CD4-positive, alpha-beta memory T cell (primary cell): Measurements from ENCODE around the gene RAB26. TPM values are rescaled to one million over a fixed set of nuclear protein-coding genes. Genes with fewer than 3 reads are reported as not detected.
A peak's percentile ranks its signal among the peaks of the same experiment; 100 is the strongest.

Experiments
- CTCF ChIA-PET: fragments of 350-600 bp; sonication (Branson Sonifier 250); formaldehyde crosslinking; loops from one replicate; lab custom pipeline; 2021; ENCODE audit warnings: inconsistent platforms; ENCODE audit not compliant: partially characterized antibody; lab: Charles Lee
- POLR2A ChIA-PET: fragments of 350-600 bp; sonication (Branson Sonifier 250); formaldehyde crosslinking; loops from one replicate; lab custom pipeline; 2021; ENCODE audit not compliant: partially characterized antibody; lab: Charles Lee
- DNase-seq, 5 donors: peaks; one replicate each; pipeline versions ENCODE4 v3.0.0 to v3.0.0-alpha.2; 2020 to 2022; ENCODE audit warnings: mixed read lengths in 1 of 5
- H3K27ac ChIP-seq: one replicate; pipeline ENCODE4 v1.7.0; 2013; ENCODE audit warnings: low read depth, low read length
- H3K27me3 ChIP-seq: 2 replicates; pipeline ENCODE4 v1.7.0; 2013; ENCODE audit warnings: mild to moderate bottlenecking, low read length, moderate library complexity; ENCODE audit not compliant: insufficient read depth
- H3K36me3 ChIP-seq: 2 replicates; pipeline ENCODE4 v1.7.0; 2013; ENCODE audit warnings: mild to moderate bottlenecking, low read length, moderate library complexity; ENCODE audit not compliant: insufficient read depth
- H3K4me1 ChIP-seq: 2 replicates; pipeline ENCODE4 v1.7.0; 2013; ENCODE audit warnings: mild to moderate bottlenecking, low read length, moderate library complexity; ENCODE audit not compliant: insufficient read depth
- H3K4me3 ChIP-seq, 2 donors: one replicate each; pipeline ENCODE4 v1.7.0; 2013; ENCODE audit warnings: low read length in 2 of 2, mild to moderate bottlenecking in 1 of 2
- H3K9me3 ChIP-seq, 2 donors: one replicate each; pipeline ENCODE4 v1.7.0; 2013; ENCODE audit warnings: low read length in 2 of 2, control low read depth in 1 of 2; ENCODE audit not compliant: control insufficient read depth in 1 of 2
- H3K27ac Mint-ChIP-seq, 7 donors: one replicate each; pipeline ENCODE4 v1.8.0; 2020 to 2021; ENCODE audit warnings: mixed read lengths in 7 of 7, mild to moderate bottlenecking in 6 of 7, inconsistent platforms in 3 of 7, moderate library complexity in 3 of 7
- H3K27me3 Mint-ChIP-seq, 2 donors: one replicate each; pipeline ENCODE4 v1.8.0; 2020 to 2021; ENCODE audit warnings: mixed read lengths in 2 of 2
- H3K36me3 Mint-ChIP-seq, 2 donors: one replicate each; pipeline ENCODE4 v1.8.0; 2020 to 2021; ENCODE audit warnings: mixed read lengths in 2 of 2, inconsistent platforms in 1 of 2, mild to moderate bottlenecking in 1 of 2
- H3K4me1 Mint-ChIP-seq, 4 donors: one replicate each; pipeline ENCODE4 v1.8.0; 2020 to 2021; ENCODE audit warnings: mixed read lengths in 4 of 4, mild to moderate bottlenecking in 1 of 4
- H3K4me3 Mint-ChIP-seq, 8 donors: one replicate each; pipeline ENCODE4 v1.8.0; 2020 to 2021; ENCODE audit warnings: mixed read lengths in 8 of 8, mild to moderate bottlenecking in 7 of 8, moderate library complexity in 6 of 8, inconsistent platforms in 3 of 8
- H3K9me3 Mint-ChIP-seq, 8 donors: one replicate each; pipeline ENCODE4 v1.8.0; 2020 to 2021; ENCODE audit warnings: mixed read lengths in 8 of 8, mild to moderate bottlenecking in 5 of 8, inconsistent platforms in 3 of 8, moderate library complexity in 1 of 8
- intact Hi-C: fragments of 100-400 bp; cut with micrococcal nuclease; formaldehyde crosslinking; loops from one replicate; pipeline ENCODE4 v1.15.1; 2023
- polyA plus RNA-seq, 2 donors: library from polyadenylated mRNA; unstranded; fragments of 300-500 nt; fragmentation: Illumina TruSeq; gene quantifications; one replicate each; pipeline ENCODE4 v1.2.3, GENCODE V29; 2021
- total RNA-seq, 2 experiments: library from RNA; stranded (reverse); gene quantifications; one replicate each; pipeline ENCODE4 v1.2.3, GENCODE V29; 2021

RAB26 gene
- total and polyA plus RNA-seq, 4 experiments from 2014 or later = 0.44 to 0.77 (median 0.52) TPM; not detected in 1

DNA sequence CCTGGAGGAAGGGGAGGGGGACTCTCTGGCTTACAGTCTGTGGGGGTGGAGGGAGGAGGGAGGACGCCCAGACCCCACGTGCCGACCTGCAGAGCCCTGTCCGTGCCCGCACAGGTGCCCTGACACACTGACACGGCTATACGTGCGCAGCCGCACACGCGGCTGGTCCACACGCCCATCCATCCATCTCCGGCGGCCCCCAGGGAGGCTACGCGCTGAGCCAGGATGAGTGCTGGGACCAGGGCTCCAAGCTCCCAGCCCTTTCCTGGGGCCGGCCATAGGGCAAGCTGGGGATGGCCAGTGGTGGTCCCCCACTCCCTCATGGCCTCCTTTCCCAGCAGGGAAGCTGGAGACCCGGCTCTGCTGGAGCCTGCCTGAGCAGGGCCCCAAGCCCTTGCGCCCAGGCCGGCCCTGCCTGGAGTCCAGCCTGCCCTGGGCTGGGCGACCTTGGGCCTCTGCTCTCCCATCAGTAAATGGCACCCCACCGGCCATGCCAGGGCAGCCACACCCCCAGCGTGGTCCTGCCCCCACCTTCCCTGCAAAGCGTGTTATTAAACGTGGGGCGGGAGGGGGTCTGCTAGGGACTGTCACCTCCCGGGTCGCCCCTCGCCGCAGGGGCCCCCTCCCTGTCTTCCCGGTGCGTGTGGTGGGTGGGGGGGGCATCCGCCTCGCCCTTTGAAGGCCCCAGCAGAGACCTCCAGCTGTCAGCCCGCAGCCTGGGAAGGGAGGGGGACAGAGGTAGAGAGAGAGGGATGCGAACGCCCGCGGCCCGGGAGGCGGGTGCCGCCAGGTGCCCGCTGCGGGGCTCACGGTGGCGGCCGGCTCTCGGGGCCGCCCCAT is 47.1 kb downstream of the RAB26 start:
- DNase-seq = no peak
- CTCF ChIA-PET = interaction anchor here (0.9 to 3.3 kb wide), 18 partner anchors 20 to 306 kb away, joined by 3 to 42 read pairs (median 6); partner anchors contain the start of genes ECI1 and TEDC2
- H3K27me3 Mint-ChIP-seq = peaks cover 17 to 19% of the 10 kb centered on the region in 2 donors
- peak overlapping the region in 4 of 8 donors; percentile 15 to 49 (median 30) for H3K4me3 Mint-ChIP-seq
- POLR2A ChIA-PET = interaction anchor here (1.1 to 3.6 kb wide), 6 partner anchors 9 to 306 kb away, joined by 5 to 29 read pairs (median 10); partner anchors contain the start of genes ECI1, MLST8, PGP and TEDC2
- no peaks in the 10 kb centered on the region for H3K9me3 Mint-ChIP-seq
- intact Hi-C loops = loop anchor here (1.0 to 2.0 kb wide), 5 partner anchors 39 to 292 kb away; partner anchors contain the start of genes ABCA3, ECI1 and RNPS1
- peak overlapping the region in 1 of 2 donors; percentile 31 for H3K4me3 ChIP-seq
- peaks cover 11% of the 10 kb centered on the region for H3K4me1 ChIP-seq
- peaks cover 2 to 13% (median 7%) of the 10 kb centered on the region in 4 donors for H3K4me1 Mint-ChIP-seq
- H3K36me3 ChIP-seq = no peaks in the 10 kb centered on the region
- no peaks in the 10 kb centered on the region for H3K9me3 ChIP-seq
- peak overlapping the region in 1 of 7 donors; percentile 55 for H3K27ac Mint-ChIP-seq
- peaks cover 30% of the 10 kb centered on the region for H3K27me3 ChIP-seq
- H3K27ac ChIP-seq = no peak overlapping the region
- H3K36me3 Mint-ChIP-seq = no peaks in the 10 kb centered on the region

DNA sequence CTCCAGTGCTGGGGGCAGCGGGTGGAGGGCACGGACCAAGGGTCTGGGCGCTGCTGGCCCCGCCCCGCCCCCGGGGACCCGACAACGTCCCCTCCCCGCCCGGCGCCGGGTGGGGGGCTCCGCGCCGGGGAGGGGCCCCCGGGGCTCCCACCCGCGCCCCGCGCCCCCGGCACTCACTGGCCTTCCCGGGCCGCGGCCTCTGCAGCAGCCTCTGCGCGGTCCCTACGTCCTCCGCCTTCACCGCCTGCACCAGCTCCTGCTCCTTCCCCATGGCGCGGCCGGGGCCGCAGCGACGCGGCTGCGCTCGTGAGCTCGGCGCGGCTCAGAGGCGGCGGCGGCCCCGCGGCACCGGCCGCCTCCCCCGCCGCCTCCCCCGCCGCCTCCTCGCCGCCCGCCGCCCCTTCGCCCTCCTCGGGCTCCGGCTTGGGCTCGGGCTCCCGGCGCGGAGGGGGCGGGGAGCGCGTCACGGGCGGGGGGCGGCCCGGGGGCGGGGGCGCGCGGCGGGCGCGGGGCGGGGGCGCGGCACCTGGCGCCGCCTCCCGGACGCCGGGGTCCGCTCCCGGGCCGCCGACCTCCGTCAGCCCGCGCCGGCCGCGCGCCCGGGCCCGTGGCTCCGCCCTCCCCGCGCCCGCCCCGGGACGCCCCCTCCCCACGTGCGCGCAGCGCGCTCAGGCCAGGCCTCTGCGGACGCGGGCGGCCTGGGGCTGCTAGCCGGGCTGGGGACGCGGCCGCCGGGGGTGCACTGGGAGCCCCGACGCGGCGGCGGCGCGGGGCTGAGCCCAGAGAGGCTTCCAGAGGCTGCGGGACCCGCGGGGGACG is 47.9 kb downstream of the RAB26 start, which contains the start of gene CASKIN1:
CASKIN1 (minus strand) TSS at position 444 of the 819 bp plus-strand sequence; CDS start at position 271, 173 bp downstream.
- H3K9me3 ChIP-seq = no peaks in the 10 kb centered on the region
- H3K9me3 Mint-ChIP-seq = no peaks in the 10 kb centered on the region
- H3K4me3 Mint-ChIP-seq = peak within 1 kb of the TSS in 7 of 8 donors; percentile 40 to 62 (median 44)
- ChIA-PET CTCF (interaction anchor here (1.8 to 3.3 kb wide), 2 partner anchors 29 to 55 kb away, joined by 6 to 42 read pairs; partner anchors contain the start of gene ECI1), POLR2A (interaction anchor here (1.5 to 3.6 kb wide), 3 partner anchors 8 to 55 kb away, joined by 3 to 29 read pairs (median 24); partner anchors contain the start of genes ECI1, MLST8 and PGP)
- H3K36me3 Mint-ChIP-seq = no peaks in the 10 kb centered on the region
- H3K27ac ChIP-seq = no peak within 1 kb of the TSS
- H3K27ac Mint-ChIP-seq = no peak within 1 kb of the TSS
- peaks cover 2 to 13% (median 7%) of the 10 kb centered on the region in 4 donors for H3K4me1 Mint-ChIP-seq
- no peaks in the 10 kb centered on the region for H3K36me3 ChIP-seq
- H3K27me3 Mint-ChIP-seq = peaks cover 17 to 19% of the 10 kb centered on the region in 2 donors
- H3K4me3 ChIP-seq = peak within 1 kb of the TSS in 1 of 2 donors; percentile 31
- H3K27me3 ChIP-seq = peaks cover 30% of the 10 kb centered on the region
- peaks cover 11% of the 10 kb centered on the region for H3K4me1 ChIP-seq
- no peak for DNase-seq
- intact Hi-C loops = no loop called here

DNA sequence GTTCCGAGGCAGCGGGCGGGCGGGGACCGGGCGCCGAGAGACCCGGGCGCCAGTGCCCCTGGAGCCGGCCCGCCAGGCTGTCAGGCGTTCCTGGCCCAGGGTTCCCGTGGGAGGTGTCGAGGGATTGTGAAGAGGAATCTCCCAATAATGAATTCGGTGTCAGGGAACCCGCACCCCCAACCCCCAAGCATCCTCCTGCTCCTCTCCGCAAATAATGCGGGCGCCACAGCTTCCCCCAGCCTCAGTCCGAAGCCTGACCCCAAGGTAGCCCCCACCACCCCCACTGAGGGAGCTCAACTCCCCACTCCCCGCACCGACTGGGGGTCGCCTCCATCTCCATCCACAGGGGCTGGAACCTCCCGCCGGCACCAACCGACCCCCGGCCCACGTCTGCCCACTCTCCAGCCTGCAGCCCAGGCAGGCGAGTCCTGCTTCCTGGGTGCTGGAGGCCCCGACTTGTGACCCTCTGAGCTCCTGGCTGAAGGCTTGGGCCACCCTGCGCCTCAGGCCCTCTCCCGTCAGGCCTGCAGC is 48.6 kb downstream of the RAB26 start:
- H3K27ac Mint-ChIP-seq = no peak overlapping the region
- no peaks in the 10 kb centered on the region for H3K36me3 ChIP-seq
- no peak overlapping the region for H3K4me3 ChIP-seq
- peaks cover 17 to 19% of the 10 kb centered on the region in 2 donors for H3K27me3 Mint-ChIP-seq
- peaks cover 11% of the 10 kb centered on the region for H3K4me1 ChIP-seq
- no peaks in the 10 kb centered on the region for H3K9me3 ChIP-seq
- POLR2A ChIA-PET = interaction anchor here (1.5 to 3.6 kb wide), 2 partner anchors 8 to 18 kb away, joined by 3 to 24 read pairs; partner anchors contain the start of genes MLST8 and PGP
- no peak for DNase-seq
- CTCF ChIA-PET = no interaction called here
- H3K27me3 ChIP-seq = peaks cover 30% of the 10 kb centered on the region
- H3K4me1 Mint-ChIP-seq = peaks cover 2 to 13% (median 7%) of the 10 kb centered on the region in 4 donors
- peak overlapping the region in 7 of 8 donors; percentile 17 to 62 (median 43) for H3K4me3 Mint-ChIP-seq
- intact Hi-C loops = no loop called here
- no peaks in the 10 kb centered on the region for H3K9me3 Mint-ChIP-seq
- H3K27ac ChIP-seq = no peak overlapping the region
- no peaks in the 10 kb centered on the region for H3K36me3 Mint-ChIP-seq

DNA sequence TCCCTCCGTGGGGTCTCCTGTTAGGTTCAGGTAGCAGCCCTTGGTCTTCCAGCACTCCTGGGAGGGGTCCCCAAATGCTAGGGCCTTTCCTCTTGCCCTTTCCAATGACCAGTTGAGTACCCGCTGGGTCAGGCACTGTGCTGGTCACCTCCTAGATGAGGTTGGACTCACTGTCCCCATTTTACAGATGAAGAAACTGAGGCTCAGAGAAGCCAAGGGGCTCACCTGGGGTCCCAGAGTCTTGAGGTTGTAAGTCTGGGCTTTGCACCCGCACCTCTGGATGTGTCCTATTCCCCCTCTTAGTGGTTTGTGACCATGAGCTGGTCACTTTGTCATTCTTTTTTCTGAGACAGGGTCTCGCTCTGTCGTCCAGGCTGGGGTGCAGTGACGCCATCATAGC is 49.3 kb downstream of the RAB26 start:
- Mint-ChIP-seq H3K36me3 (no peaks in the 10 kb centered on the region), H3K27me3 (peaks cover 16 to 17% of the 10 kb centered on the region in 2 donors), H3K9me3 (no peaks in the 10 kb centered on the region), H3K4me1 (peaks cover 2 to 13% (median 7%) of the 10 kb centered on the region in 4 donors), H3K27ac (peak overlapping the region in 1 of 7 donors; percentile 19), H3K4me3 (peak overlapping the region in 6 of 8 donors; percentile 27 to 67 (median 56))
- CTCF ChIA-PET = interaction anchor here (1.0 kb wide), 1 partner anchor 54 kb away, joined by 4 read pairs; the partner anchor contains the start of gene ECI1
- H3K4me3 ChIP-seq = no peak overlapping the region
- no peaks in the 10 kb centered on the region for H3K9me3 ChIP-seq
- peaks cover 11% of the 10 kb centered on the region for H3K4me1 ChIP-seq
- intact Hi-C loops = no loop called here
- H3K27me3 ChIP-seq = peaks cover 30% of the 10 kb centered on the region
- DNase-seq = no peak
- no peak overlapping the region for H3K27ac ChIP-seq
- H3K36me3 ChIP-seq = no peaks in the 10 kb centered on the region
- POLR2A ChIA-PET = interaction anchor here (0.6 to 1.5 kb wide), 2 partner anchors 10 to 17 kb away, joined by 3 read pairs; partner anchors contain the start of gene PGP

DNA sequence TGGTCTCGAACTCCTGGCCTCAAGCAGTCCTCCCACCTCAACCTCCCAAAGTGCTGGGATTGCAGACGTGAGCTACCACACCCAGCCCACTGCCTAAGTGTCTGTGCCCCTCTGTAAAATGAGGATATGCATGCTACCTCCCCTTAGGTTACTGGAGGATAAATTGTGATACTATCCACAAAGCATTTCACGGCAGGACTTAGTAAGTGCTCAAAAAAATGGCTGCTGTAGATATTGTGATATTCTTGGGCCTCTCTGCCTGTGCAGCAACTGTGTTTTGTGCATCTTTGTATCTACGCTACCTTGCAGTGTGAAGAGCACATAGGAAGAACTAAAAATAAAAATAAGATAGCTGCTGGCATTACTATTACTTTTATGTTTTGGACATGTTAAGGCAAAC is 49.9 kb downstream of the RAB26 start:
- Mint-ChIP-seq H3K27ac (no peak overlapping the region), H3K9me3 (no peaks in the 10 kb centered on the region), H3K4me1 (peaks cover 2 to 13% (median 7%) of the 10 kb centered on the region in 4 donors), H3K36me3 (no peaks in the 10 kb centered on the region), H3K27me3 (peaks cover 16 to 17% of the 10 kb centered on the region in 2 donors), H3K4me3 (peak overlapping the region in 6 of 8 donors; percentile 6 to 67 (median 56))
- ChIA-PET POLR2A (interaction anchor here (0.6 kb wide), 1 partner anchor 10 kb away, joined by 3 read pairs; no protein-coding TSS in a partner anchor), CTCF (interaction anchor here (1.0 kb wide), 1 partner anchor 53 kb away, joined by 4 read pairs; the partner anchor contains the start of gene ECI1)
- Histone ChIP-seq H3K4me3 (no peak overlapping the region), H3K9me3 (no peaks in the 10 kb centered on the region), H3K27me3 (peaks cover 30% of the 10 kb centered on the region), H3K36me3 (no peaks in the 10 kb centered on the region), H3K27ac (no peak overlapping the region), H3K4me1 (peaks cover 11% of the 10 kb centered on the region)
- no peak for DNase-seq
- intact Hi-C loops = no loop called here

DNA sequence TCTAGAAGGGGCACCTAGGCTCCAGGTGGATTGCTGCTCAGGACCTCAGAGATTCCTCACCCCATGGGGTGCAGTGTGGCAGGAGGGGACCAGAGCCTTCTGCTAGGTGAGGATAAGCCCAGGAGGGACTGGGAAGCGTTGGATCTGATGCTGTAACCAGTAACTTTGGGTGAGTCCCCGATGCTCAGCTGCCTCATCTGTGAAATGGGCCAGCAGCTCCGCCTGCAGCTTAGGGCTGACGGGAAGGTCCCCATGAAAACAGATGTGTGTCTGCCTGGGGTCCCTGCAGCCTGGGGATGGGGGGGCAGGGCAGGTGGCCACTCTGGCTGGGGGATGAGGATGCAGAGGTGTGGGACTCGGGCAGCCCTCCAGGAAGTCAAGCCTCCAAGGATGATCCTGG is 50.7 kb downstream of the RAB26 start:
- Histone ChIP-seq H3K4me3 (no peak overlapping the region), H3K4me1 (peaks cover 11% of the 10 kb centered on the region), H3K27ac (no peak overlapping the region), H3K27me3 (peaks cover 30% of the 10 kb centered on the region), H3K36me3 (no peaks in the 10 kb centered on the region), H3K9me3 (no peaks in the 10 kb centered on the region)
- Mint-ChIP-seq H3K27ac (no peak overlapping the region), H3K9me3 (no peaks in the 10 kb centered on the region), H3K27me3 (peaks cover 16 to 17% of the 10 kb centered on the region in 2 donors), H3K4me1 (peaks cover 2 to 18% (median 9%) of the 10 kb centered on the region in 4 donors), H3K36me3 (no peaks in the 10 kb centered on the region), H3K4me3 (peak overlapping the region in 1 of 8 donors; percentile 27)
- ChIA-PET CTCF (no interaction called here), POLR2A (no interaction called here)
- DNase-seq = no peak
- intact Hi-C loops = no loop called here
